Spleen (tissue), 11 donors: ENCODE data around the gene ISCA2. TPM values are rescaled to one million over a fixed set of nuclear protein-coding genes. Genes with fewer than 3 reads are reported as not detected.

Experiments
- DNase-seq: peaks from one replicate; pipeline ENCODE4 v3.0.0-alpha.2; 2020
- H3K27ac ChIP-seq, 8 donors: fragments of 200-600 bp; sonication (generic) in 7 of 8; 1 replicate in 4 of 8; 2 replicates in 4 of 8; pipeline versions ENCODE4 v1.5.0 to v1.8.0; 2016 to 2021; ENCODE audit warnings: inconsistent platforms in 4 of 8, mild to moderate bottlenecking in 4 of 8, moderate library complexity in 1 of 8
- H3K27me3 ChIP-seq, 7 donors: fragments of 200-600 bp; sonication (generic) in 6 of 7; replicated peaks in 1 of 7; 1 replicate in 4 of 7; 2 replicates in 3 of 7; pipeline versions ENCODE4 v1.5.0 to v1.8.0; 2016 to 2021; ENCODE audit warnings: inconsistent platforms in 3 of 7, mild to moderate bottlenecking in 1 of 7
- H3K36me3 ChIP-seq, 6 donors: fragments of 200-600 bp; sonication (generic) in 5 of 6; 1 replicate in 4 of 6; 2 replicates in 2 of 6; pipeline versions ENCODE4 v1.5.0 to v1.8.0; 2016 to 2021; ENCODE audit warnings: inconsistent platforms in 2 of 6
- H3K4me1 ChIP-seq, 6 donors: fragments of 200-600 bp; sonication (generic) in 5 of 6; 1 replicate in 3 of 6; 2 replicates in 3 of 6; pipeline versions ENCODE4 v1.5.0 to v1.8.0; 2016 to 2021; ENCODE audit warnings: inconsistent platforms in 3 of 6
- H3K4me3 ChIP-seq, 8 donors: fragments of 200-600 bp; sonication (generic) in 7 of 8; 1 replicate in 4 of 8; 2 replicates in 4 of 8; pipeline versions ENCODE4 v1.5.0 to v1.8.0; 2016 to 2021; ENCODE audit warnings: inconsistent platforms in 4 of 8, mild to moderate bottlenecking in 4 of 8, moderate library complexity in 2 of 8
- H3K9me3 ChIP-seq, 8 donors: fragments of 200-600 bp; sonication (generic) in 7 of 8; 1 replicate in 4 of 8; 2 replicates in 4 of 8; pipeline versions ENCODE4 v1.5.0 to v1.8.0; 2016 to 2021; ENCODE audit warnings: inconsistent platforms in 4 of 8
- CTCF ChIP-seq, 11 experiments: fragments of 200-600 bp in 7 of 11; fragments of 450-650 bp in 4 of 11; sonication (generic) in 4 of 11; IDR thresholded peaks in 8 of 11; conservative IDR thresholded peaks in 3 of 11; 1 replicate in 7 of 11; 2 replicates in 4 of 11; pipeline versions ENCODE4 v1.4.0 to v1.8.0; 2016 to 2021; ENCODE audit warnings: antibody characterized with exemption in 11 of 11, inconsistent platforms in 4 of 11, mild to moderate bottlenecking in 1 of 11
- POLR2A ChIP-seq, 3 donors: fragments of 450-650 bp; IDR thresholded peaks; one replicate each; pipeline ENCODE4 v1.5.1; 2017; ENCODE audit warnings: antibody characterized with exemption in 3 of 3, mild to moderate bottlenecking in 1 of 3
- POLR2AphosphoS5 ChIP-seq, 3 donors: sonication (generic); formaldehyde crosslinking; IDR thresholded peaks; one replicate each; pipeline ENCODE4 v1.5.1; 2017; ENCODE audit warnings: antibody characterized with exemption in 3 of 3
- WGBS, 5 donors: extraction: QIAGEN DNeasy Blood & Tissue Kit in 3 of 5; methylation state at CpG; one replicate each; pipeline versions ENCODE4 v1.1.5 to v1.1.7; 2013 to 2018; 5-methylcytosine and 5-hydroxymethylcytosine counted together
- intact Hi-C: fragments of 100-400 bp; cut with DNase I; formaldehyde crosslinking; loops from one replicate; pipeline ENCODE4 v1.15.0; 2023; ENCODE audit warnings: low total_unique reads
- polyA plus RNA-seq, 3 donors: library from polyadenylated mRNA; stranded (reverse); fragments of 200-250 nt; gene quantifications; one replicate each; pipeline ENCODE4 v1.2.1, GENCODE V29; 2013
- total RNA-seq, 7 donors: library from RNA; depleted of rRNA in 3 of 7; stranded (reverse); fragments of >200 nt in 3 of 7; fragmentation: NEBNext Ultra II Directional in 4 of 7; extraction: Animal tissue kit (Norgen Biotek cat#: 25700) in 4 of 7; gene quantifications; one replicate each; pipeline versions ENCODE4 v1.1.0 to v1.2.1, GENCODE V29; 2016 to 2021
- donor health status: healthy with polysubstance abuse.
- donor health status: DM: no; HTN: no; CAD: no; lungs with moderate emphysema.
- donor health status: DM: no; HTN: no; CAD: no.
- donor health status: Bipolar disorder and iron deficiency.
- donor health status: healthy.
- donor health status: DM: no; HTN: no; CAD: no.
- donor health status: DM: yes; HTN: yes; CAD: no.

The ISCA2 gene
- total and polyA plus RNA-seq, 10 donors, result 11.7 to 28.9 (median 22.7) TPM

GRCh38 chr14:74502236-74503019 is 8.9 kb downstream of the ISCA2 start:
- Histone ChIP-seq H3K9me3 (no peaks in the 10 kb centered on the region), H3K27me3 (no peaks in the 10 kb centered on the region), H3K4me1 (peaks cover 0 to 27% (median 13%) of the 10 kb centered on the region in 6 donors), H3K27ac (no peak overlapping the region), H3K36me3 (peaks cover 0 to 2% (median 0%) of the 10 kb centered on the region in 6 donors), H3K4me3 (no peak overlapping the region)
- DNase-seq, result no peak
- WGBS, 5 donors, result 82 to 89% (median 85%) methylated on average over 15 to 21 of the region's 21 CpGs
- intact Hi-C loops, result loop anchor here (5.0 kb wide), 1 partner anchor 110 kb away; the partner anchor contains the start of gene LTBP2
- TF ChIP-seq POLR2A (IDR thresholded peaks at IDR 0.05), result no peak
- TF ChIP-seq CTCF (IDR thresholded peaks at IDR 0.05 in 8 of 11, conservative IDR thresholded peaks at IDR 0.05 in 3 of 11), result peak in 2 of 11 experiments; percentile 29 to 35
- no peak for TF ChIP-seq POLR2AphosphoS5 (IDR thresholded peaks at IDR 0.05)

GRCh38 chr14:74503291-74503937 is 9.8 kb downstream of the ISCA2 start:
- 82 to 93% (median 88%) methylated on average over 11 to 14 of the region's 14 CpGs for WGBS, 5 donors
- no peaks in the 10 kb centered on the region for H3K9me3 ChIP-seq
- H3K36me3 ChIP-seq, result no peaks in the 10 kb centered on the region
- peaks cover 0 to 27% (median 14%) of the 10 kb centered on the region in 6 donors for H3K4me1 ChIP-seq
- no peak overlapping the region for H3K4me3 ChIP-seq
- TF ChIP-seq POLR2AphosphoS5 (IDR thresholded peaks at IDR 0.05), result peak in 1 of 3 donors; percentile 12
- no peak for TF ChIP-seq CTCF (IDR thresholded peaks at IDR 0.05 in 8 of 11, conservative IDR thresholded peaks at IDR 0.05 in 3 of 11)
- H3K27me3 ChIP-seq, result peaks cover 0 to 1% (median 0%) of the 10 kb centered on the region in 7 donors
- DNase-seq, result no peak
- intact Hi-C loops, result loop anchor here (5.0 kb wide), 1 partner anchor 109 kb away; the partner anchor contains the start of gene LTBP2
- H3K27ac ChIP-seq, result no peak overlapping the region

GRCh38 chr14:74503938-74504335 is 10.4 kb downstream of the ISCA2 start:
- H3K9me3 ChIP-seq, result no peaks in the 10 kb centered on the region
- H3K4me3 ChIP-seq, result no peak overlapping the region
- H3K27me3 ChIP-seq, result peaks cover 0 to 7% (median 0%) of the 10 kb centered on the region in 7 donors
- no peak for TF ChIP-seq POLR2A (IDR thresholded peaks at IDR 0.05)
- TF ChIP-seq POLR2AphosphoS5 (IDR thresholded peaks at IDR 0.05), result no peak
- TF ChIP-seq CTCF (IDR thresholded peaks at IDR 0.05 in 8 of 11, conservative IDR thresholded peaks at IDR 0.05 in 3 of 11), result no peak
- intact Hi-C loops, result loop anchor here (5.0 kb wide), 1 partner anchor 108 kb away; the partner anchor contains the start of gene LTBP2
- H3K36me3 ChIP-seq, result no peaks in the 10 kb centered on the region
- no peak overlapping the region for H3K27ac ChIP-seq
- peaks cover 0 to 27% (median 14%) of the 10 kb centered on the region in 6 donors for H3K4me1 ChIP-seq
- WGBS, 5 donors, result 88 to 97% (median 94%) methylated on average over 6 to 12 of the region's 12 CpGs
- no peak for DNase-seq

- no peaks in the 10 kb centered on the region for H3K9me3 ChIP-seq
- H3K36me3 ChIP-seq, result no peaks in the 10 kb centered on the region
- 82 to 94% (median 88%) methylated on average over 3 to 4 of the region's 4 CpGs for WGBS, 5 donors
- H3K4me1 ChIP-seq, result peaks cover 0 to 27% (median 14%) of the 10 kb centered on the region in 6 donors
- no peak overlapping the region for H3K4me3 ChIP-seq
- H3K27me3 ChIP-seq, result peaks cover 0 to 11% (median 0%) of the 10 kb centered on the region in 7 donors
- no peak for DNase-seq
- intact Hi-C loops, result loop anchor here (5.0 kb wide), 1 partner anchor 108 kb away; the partner anchor contains the start of gene LTBP2
- no peak for TF ChIP-seq POLR2A (IDR thresholded peaks at IDR 0.05)
- no peak for TF ChIP-seq CTCF (IDR thresholded peaks at IDR 0.05 in 8 of 11, conservative IDR thresholded peaks at IDR 0.05 in 3 of 11)
- TF ChIP-seq POLR2AphosphoS5 (IDR thresholded peaks at IDR 0.05), result no peak
- no peak overlapping the region for H3K27ac ChIP-seq
These were observed 10.8 kb downstream of the ISCA2 start for GRCh38 chr14:74504412-74504811.
